ENCODE measurements around the gene DENND1B.
"Not testable (repeated sequence)": the region's sequence is repeated elsewhere in the genome, so short reads cannot be mapped to it uniquely, and the experiment has no call there.

DENND1B gene

DNA sequence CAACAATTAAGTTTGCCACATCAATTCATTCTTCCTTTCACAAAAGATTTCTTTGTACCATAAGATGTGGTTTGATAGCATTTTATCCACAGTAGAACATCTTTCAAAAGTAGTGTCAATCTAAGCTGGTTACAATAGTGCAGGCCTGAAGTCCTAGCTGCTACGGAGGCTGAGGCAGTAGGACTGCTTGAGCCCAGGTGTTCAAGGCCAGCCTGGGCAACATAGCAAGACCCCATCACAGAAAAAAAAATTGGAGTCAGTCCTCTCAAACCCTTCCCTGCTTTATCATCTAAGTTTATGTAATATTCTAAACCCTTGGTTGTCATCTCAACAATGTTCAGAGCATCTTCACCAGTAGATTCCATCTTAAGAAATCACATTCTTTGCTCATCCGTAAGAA is 31.7 kb downstream of the DENND1B start:
- DNase-seq (ENCODE audit: low spot score): no peak

- no peak for DNase-seq (ENCODE audit: low spot score)
Measured at GRCh38 chr1:197740992-197741391, 34.3 kb downstream of the DENND1B start.

GRCh38 chr1:197738927-197739326 is 36.4 kb downstream of the DENND1B start:
- no peak for DNase-seq (ENCODE audit: low spot score)

GRCh38 chr1:197737916-197738315 is 37.4 kb downstream of the DENND1B start:
- DNase-seq (ENCODE audit: low spot score): no peak

- DNase-seq (ENCODE audit: low spot score): no peak
Measured at GRCh38 chr1:197736685-197737084, 38.6 kb downstream of the DENND1B start.

GRCh38 chr1:197735461-197735860 is 39.8 kb downstream of the DENND1B start:
- no peak for DNase-seq (ENCODE audit: low spot score)

GRCh38 chr1:197733324-197733723 is 42.0 kb downstream of the DENND1B start:
- no peak for DNase-seq (ENCODE audit: low spot score)

DNA sequence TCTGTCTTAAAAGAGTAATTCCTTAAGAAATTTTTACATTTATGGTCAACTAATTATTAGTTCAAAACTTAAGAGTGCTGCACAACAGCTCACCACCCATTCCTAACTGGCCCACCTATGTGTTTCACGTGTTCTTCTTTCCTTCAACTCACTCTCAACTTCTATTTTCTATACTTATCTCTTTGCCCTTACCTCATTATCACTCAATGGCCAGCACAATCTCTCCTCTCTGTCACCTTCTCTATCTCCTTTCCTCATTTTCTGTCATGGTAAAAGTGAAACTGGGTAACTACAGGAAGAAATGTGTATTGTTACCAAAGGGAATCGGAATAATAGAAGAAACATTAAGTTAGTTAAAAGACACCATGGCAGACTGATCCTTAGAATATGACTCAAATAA is 43.1 kb downstream of the DENND1B start:
- DNase-seq (ENCODE audit: low spot score): no peak

DNA sequence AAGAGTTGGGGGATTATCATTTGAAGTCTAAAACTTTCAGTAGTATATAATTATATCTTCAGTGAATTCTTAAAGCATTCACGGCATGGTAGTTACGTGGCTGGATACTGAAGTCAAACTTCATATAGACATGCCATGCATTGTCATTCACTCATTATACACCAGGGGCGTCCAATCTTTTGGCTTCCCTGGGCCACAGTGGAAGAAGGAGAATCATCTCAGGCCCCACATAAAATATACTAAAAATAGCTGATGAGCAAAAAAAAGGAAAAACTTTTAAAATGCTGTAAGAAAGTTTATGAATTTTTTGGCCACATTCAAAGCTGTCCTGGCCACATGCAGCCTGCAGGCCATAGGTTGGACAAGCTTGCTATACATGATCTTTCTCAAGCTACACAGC is 43.8 kb downstream of the DENND1B start:
- no peak for DNase-seq (ENCODE audit: low spot score)

- DNase-seq (ENCODE audit: low spot score): no peak
Measured at GRCh38 chr1:197725976-197726375, 49.3 kb downstream of the DENND1B start.

DNA sequence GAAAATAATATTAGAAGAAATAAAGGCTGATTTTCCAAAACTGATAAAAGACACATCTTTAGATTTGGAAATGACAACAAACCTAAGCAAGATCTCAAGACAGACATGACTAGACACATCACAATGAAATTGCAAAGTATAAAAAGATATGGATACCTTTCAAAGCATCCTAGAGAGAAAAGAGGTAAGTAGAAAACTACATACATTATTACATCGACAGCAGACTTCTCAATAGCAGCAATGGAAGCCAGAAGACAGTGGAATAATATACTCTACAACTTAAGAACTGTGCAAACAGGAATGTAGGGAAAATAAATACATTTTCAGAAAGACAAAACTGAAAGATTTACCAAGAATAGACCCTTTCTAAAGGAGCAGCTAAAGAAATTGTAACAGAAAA is 50.2 kb downstream of the DENND1B start:
- DNase-seq (ENCODE audit: low spot score): no peak

GRCh38 chr1:197715806-197716205 is 59.5 kb downstream of the DENND1B start:
- peak; percentile 8 for DNase-seq (ENCODE audit: low spot score)

- no peak for DNase-seq (ENCODE audit: low spot score)
Measured at GRCh38 chr1:197706601-197707000, 68.7 kb downstream of the DENND1B start.

DNA sequence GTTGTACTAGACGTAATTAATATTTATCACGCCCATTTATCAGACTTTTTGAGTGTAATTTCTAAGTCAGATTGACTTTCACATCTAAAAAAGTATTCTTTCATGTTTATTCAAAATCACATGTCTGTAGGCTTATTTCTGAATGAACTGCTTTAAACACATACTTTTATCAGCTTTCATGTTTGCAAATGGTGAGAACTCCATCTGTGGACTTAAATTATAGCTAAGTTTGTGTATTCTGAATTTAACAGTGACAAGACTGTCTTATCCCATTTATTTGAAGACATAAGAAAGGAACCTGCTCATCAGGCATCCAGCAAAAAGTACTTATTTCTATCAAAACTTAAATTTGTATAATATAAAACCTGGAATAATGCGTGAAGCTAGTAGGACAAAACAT is 69.3 kb downstream of the DENND1B start:
- DNase-seq (ENCODE audit: low spot score): no peak

DNA sequence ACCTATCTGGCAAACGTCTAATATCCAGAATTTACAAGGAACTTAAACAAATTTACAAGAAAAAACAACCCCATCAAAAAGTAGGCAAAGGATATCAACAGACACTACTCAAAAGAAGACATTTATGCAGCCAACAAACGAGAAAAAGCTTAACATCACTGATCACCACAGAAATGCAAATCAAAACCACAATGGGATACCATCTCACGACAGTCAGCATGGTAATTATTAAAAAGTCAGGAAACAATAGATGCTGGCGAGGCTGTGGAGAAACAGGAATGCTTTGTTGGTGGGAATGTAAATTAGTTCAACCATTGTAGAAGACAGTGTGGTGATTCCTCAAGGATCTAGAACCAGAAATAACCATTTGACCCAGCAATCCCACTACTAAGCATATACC is 74.6 kb downstream of the DENND1B start:
- DNase-seq (ENCODE audit: low spot score): not testable (repeated sequence)

DNA sequence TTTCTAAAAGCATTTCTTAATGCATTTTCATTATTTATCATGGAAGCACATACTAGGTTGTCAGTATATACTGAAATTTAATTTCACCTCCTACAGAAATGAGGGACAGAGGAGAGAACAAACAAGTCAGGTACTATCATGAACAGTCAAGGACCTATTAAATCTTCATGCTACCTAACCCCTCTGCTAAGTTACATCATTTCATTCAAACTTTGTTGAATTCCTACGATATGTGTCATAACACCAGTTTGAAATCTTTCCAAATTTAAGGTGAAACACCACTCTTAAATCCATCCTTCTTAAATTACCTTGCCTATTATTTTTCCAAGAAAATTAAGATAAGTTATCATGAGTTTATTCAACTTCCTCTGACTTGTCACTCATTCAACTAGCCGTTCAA is 78.9 kb downstream of the DENND1B start:
- DNase-seq (ENCODE audit: low spot score): no peak

DNA sequence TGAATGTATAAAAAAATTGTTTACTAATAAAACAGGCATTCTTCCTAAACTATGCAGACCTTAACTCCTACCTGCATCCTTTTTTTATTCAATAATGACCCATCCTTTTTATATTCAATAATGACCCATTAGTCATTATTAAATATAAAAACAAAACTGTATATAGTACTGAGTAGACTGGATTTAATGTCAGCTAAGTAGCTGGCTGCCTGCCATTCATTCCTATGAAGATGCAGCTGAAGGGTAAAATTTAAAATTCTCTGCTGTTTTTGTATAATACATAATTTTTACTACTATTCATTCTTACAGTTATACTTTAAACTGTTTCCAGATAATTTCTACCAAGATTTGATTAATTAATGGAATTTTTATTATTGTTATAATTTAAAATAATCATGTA is 79.3 kb downstream of the DENND1B start:
- no peak for DNase-seq (ENCODE audit: low spot score)

GRCh38 chr1:197692965-197693364 is 82.3 kb downstream of the DENND1B start:
- DNase-seq (ENCODE audit: low spot score): no peak

- no peak for DNase-seq (ENCODE audit: low spot score)
Measured at GRCh38 chr1:197691816-197692215, 83.5 kb downstream of the DENND1B start.

GRCh38 chr1:197690074-197690473 is 85.2 kb downstream of the DENND1B start:
- DNase-seq (ENCODE audit: low spot score): no peak

DNA sequence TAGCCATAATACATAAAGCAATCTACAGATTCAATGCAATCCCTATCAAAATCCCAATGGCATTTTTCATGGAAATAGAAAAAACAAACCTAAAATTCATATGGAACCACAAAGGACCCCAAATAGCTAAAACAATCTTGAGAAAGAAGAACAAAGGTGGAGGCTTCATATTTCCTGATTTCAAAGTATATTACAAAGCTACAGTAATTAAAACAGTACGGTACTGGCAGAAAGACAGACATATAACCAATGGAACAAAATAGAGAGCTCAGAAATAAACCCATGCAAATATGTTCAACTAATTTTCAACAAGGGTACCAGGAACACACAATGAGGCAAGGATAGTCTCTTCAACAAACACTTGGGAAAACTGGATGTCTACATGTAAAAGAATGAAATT is 87.0 kb downstream of the DENND1B start:
- no peak for DNase-seq (ENCODE audit: low spot score)

DNA sequence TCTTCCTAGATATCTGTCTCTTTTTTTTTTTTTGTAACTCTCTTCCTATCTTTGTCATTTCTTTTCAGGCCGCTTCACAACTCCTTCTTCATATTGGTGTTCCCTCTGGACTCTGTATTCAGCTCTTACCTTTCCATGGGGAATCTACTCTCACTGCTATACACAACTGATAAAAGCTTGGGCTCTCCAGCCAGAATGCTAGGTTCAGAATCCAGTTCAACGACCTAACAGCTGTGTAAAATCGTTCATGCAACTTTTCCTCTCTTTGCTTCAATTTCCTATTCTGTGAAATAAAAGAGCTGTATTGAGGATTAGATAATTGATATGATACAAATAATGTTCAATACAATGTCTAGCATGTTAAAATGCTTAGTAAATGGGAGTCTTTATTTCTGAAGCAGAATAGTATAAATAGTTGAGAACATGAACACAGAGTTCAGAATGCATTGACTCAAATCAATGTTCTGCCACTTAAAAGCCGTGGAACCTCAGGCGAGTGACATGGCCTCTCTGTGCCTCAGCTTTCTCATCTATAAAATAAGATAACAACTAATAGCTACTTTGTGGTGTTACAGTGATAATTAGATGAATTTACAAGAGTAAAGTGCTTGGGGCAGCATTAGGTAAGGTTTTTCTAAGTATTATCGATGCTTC is 88.5 kb downstream of the DENND1B start:
- no peak for DNase-seq (ENCODE audit: low spot score)

- DNase-seq (ENCODE audit: low spot score): no peak
Measured at GRCh38 chr1:197686231-197686630, 89.0 kb downstream of the DENND1B start.

DNA sequence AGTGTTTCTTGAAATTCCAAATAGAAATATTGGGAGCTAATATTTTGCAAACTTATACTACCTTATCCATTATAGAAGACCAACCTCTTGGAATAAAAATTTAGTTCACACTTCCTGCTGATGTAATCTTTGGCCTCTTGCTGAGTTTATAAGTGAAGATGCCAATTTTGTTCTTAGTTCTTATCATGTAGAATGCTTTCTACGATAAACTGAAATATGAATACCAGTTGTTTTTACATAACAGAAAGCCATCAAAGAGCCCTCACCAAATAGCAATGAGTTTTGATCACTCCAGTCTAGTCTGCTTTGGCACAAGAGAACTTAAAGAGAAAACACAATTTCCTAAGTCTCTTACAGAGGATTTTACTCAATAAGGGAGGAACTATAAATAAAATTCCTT is 89.5 kb downstream of the DENND1B start:
- DNase-seq (ENCODE audit: low spot score): no peak

Data from hematopoietic multipotent progenitor cell treated with erythropoietin and hydrocortisone succinate and interleukin-3 and kit ligand, for 17 days (in vitro differentiated cells).